DND-41 (cell line): ENCODE data around the gene SORT1.

Experiments used
- EZH2 ChIP-seq: IDR thresholded peaks from 3 replicates; pipeline ENCODE4 v1.6.1; 2012; ENCODE audit warnings: borderline replicate concordance, low read depth, mild to moderate bottlenecking, moderate library complexity, low read length, inconsistent platforms; ENCODE audit not compliant: severe bottlenecking
- TF ChIP-seq, protein P1 (sequence below): IDR thresholded peaks from 2 replicates; pipeline ENCODE4 v1.5.1; 2012; ENCODE audit warnings: borderline replicate concordance, low read length, moderate library complexity, mild to moderate bottlenecking; ENCODE audit not compliant: poor library complexity, severe bottlenecking; ENCODE audit errors: extremely low read depth

DNA sequence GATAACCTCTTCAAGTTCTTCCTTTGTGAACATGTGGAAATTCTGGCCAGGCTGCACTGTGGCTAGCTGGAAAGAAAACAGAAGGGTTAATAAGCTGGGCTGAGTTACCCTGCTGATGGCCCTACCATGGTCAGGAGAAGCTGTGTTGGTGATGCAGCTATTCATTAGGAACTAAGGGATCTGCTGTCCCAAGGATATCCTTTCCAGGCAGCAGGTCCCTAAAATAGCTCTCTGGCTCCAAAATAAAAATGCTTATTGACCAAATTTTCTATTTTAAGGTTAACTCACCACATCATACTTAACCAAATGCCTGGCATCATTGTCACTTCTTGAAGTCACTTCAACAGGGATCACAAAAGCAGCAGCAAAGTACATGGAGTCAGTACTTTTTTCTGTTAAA, 4.3 kb upstream of the SORT1 start:
- TF ChIP-seq EZH2: no peak
- TF ChIP-seq, protein P1, sequence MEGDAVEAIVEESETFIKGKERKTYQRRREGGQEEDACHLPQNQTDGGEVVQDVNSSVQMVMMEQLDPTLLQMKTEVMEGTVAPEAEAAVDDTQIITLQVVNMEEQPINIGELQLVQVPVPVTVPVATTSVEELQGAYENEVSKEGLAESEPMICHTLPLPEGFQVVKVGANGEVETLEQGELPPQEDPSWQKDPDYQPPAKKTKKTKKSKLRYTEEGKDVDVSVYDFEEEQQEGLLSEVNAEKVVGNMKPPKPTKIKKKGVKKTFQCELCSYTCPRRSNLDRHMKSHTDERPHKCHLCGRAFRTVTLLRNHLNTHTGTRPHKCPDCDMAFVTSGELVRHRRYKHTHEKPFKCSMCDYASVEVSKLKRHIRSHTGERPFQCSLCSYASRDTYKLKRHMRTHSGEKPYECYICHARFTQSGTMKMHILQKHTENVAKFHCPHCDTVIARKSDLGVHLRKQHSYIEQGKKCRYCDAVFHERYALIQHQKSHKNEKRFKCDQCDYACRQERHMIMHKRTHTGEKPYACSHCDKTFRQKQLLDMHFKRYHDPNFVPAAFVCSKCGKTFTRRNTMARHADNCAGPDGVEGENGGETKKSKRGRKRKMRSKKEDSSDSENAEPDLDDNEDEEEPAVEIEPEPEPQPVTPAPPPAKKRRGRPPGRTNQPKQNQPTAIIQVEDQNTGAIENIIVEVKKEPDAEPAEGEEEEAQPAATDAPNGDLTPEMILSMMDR: no peak
